SK-N-SH (cell line): ENCODE data around the gene MAST2. TPM values are rescaled to one million over a fixed set of nuclear protein-coding genes. Genes with fewer than 3 reads are reported as not detected.

Experiments used
- CTCF ChIA-PET: fragments of 300-600, 350-600 bp; formaldehyde crosslinking; extraction: SDS; loops from one replicate; lab custom pipeline; 2021; lab: Yijun Ruan, JAX
- POLR2A ChIA-PET: fragments of 350-600 bp; sonication (Branson Sonifier 250); formaldehyde crosslinking; extraction: SDS; loops from one replicate; lab custom pipeline; 2020; ENCODE audit warnings: antibody characterized with exemption, inconsistent platforms; lab: Yijun Ruan, JAX
- DNase-seq: peaks from one replicate; pipeline ENCODE4 v3.0.0; 2012
- H2AFZ ChIP-seq: fragments of 200-600 bp; sonication (generic); 2 replicates; pipeline ENCODE4 v1.8.1; 2016; ENCODE audit warnings: antibody characterized with exemption, mild to moderate bottlenecking, low read depth
- H3F3A ChIP-seq: fragments of 200-600 bp; sonication (generic); replicated peaks from 2 replicates; pipeline ENCODE3; 2016; ENCODE audit warnings: antibody characterized with exemption, mild to moderate bottlenecking; ENCODE audit not compliant: insufficient read depth
- H3K27ac ChIP-seq, 2 experiments: fragments of 200-500 bp in 1 of 2; fragments of 200-600 bp in 1 of 2; sonication (Bioruptor generic) in 1 of 2; sonication (generic), shearing (Covaris generic) in 1 of 2; 2 replicates each; pipeline versions ENCODE4 v1.5.1 to v1.6.1; 2014 to 2016; ENCODE audit warnings: low read depth in 2 of 2, inconsistent platforms in 1 of 2, low read length in 1 of 2, mild to moderate bottlenecking in 1 of 2, mixed read lengths in 1 of 2
- H3K27me3 ChIP-seq: fragments of 200-600 bp; sonication (generic), shearing (Covaris generic); 2 replicates; pipeline ENCODE4 v1.6.1; 2016; ENCODE audit warnings: mixed run types; ENCODE audit not compliant: insufficient read depth
- H3K36me3 ChIP-seq, 2 experiments: fragments of 200-500 bp in 1 of 2; fragments of 200-600 bp in 1 of 2; sonication (Bioruptor generic) in 1 of 2; sonication (generic) in 1 of 2; replicated peaks in 1 of 2; 2 replicates each; pipeline versions ENCODE3 to v1.5.1; 2014 to 2016; ENCODE audit warnings: low read length in 1 of 2, mild to moderate bottlenecking in 1 of 2; ENCODE audit not compliant: insufficient read depth in 2 of 2, control insufficient read depth in 1 of 2
- H3K4me1 ChIP-seq, 2 experiments: fragments of 200-500 bp in 1 of 2; fragments of 200-600 bp in 1 of 2; sonication (Bioruptor generic) in 1 of 2; sonication (generic), shearing (Covaris generic) in 1 of 2; 2 replicates each; pipeline versions ENCODE4 v1.5.1 to v1.6.1; 2014 to 2016; ENCODE audit warnings: low read depth in 1 of 2, low read length in 1 of 2, mixed run types in 1 of 2; ENCODE audit not compliant: insufficient read depth in 2 of 2, control insufficient read depth in 1 of 2
- H3K4me2 ChIP-seq: fragments of 200-600 bp; sonication (generic), shearing (Covaris generic); 2 replicates; pipeline ENCODE4 v1.6.1; 2017; ENCODE audit warnings: mixed run types
- H3K4me3 ChIP-seq, 2 experiments: fragments of 200-500 bp in 1 of 2; fragments of 200-600 bp in 1 of 2; sonication (Bioruptor generic) in 1 of 2; sonication (generic), shearing (Covaris generic) in 1 of 2; 2 replicates each; pipeline versions ENCODE4 v1.5.1 to v1.8.1; 2014 to 2016; ENCODE audit warnings: low read depth in 2 of 2, inconsistent platforms in 1 of 2, low read length in 1 of 2, mild to moderate bottlenecking in 1 of 2, mixed read lengths in 1 of 2, moderate library complexity in 1 of 2
- H3K79me2 ChIP-seq: fragments of 200-600 bp; sonication (generic); 2 replicates; pipeline ENCODE4 v1.8.1; 2017; ENCODE audit warnings: mild to moderate bottlenecking; ENCODE audit not compliant: insufficient read depth
- H3K9ac ChIP-seq: fragments of 200-600 bp; sonication (generic); 2 replicates; pipeline ENCODE4 v1.6.1; 2017; ENCODE audit warnings: mixed run types
- H3K9me2 ChIP-seq: fragments of 200-600 bp; sonication (generic); 2 replicates; pipeline ENCODE4 v1.6.1; 2017; ENCODE audit warnings: mixed run types
- H3K9me3 ChIP-seq: fragments of 200-600 bp; sonication (generic); 2 replicates; pipeline ENCODE4 v1.6.1; 2017; ENCODE audit warnings: mixed run types, mild to moderate bottlenecking, moderate library complexity
- H4K20me1 ChIP-seq: fragments of 200-600 bp; sonication (generic); 2 replicates; pipeline ENCODE4 v1.6.1; 2017; ENCODE audit warnings: mild to moderate bottlenecking, mixed run types; ENCODE audit not compliant: insufficient read depth
- EP300 ChIP-seq, 2 experiments: IDR thresholded peaks; 2 replicates each; pipeline versions ENCODE4 v1.4.0 to v1.6.1; 2012; ENCODE audit warnings: borderline replicate concordance in 1 of 2, low read depth in 1 of 2, low read length in 1 of 2
- EZH2phosphoT487 ChIP-seq: fragments of 200-600 bp; sonication (generic); IDR thresholded peaks from 2 replicates; pipeline ENCODE4 v1.6.1; 2017; ENCODE audit warnings: low read depth, mixed run types, mild to moderate bottlenecking, antibody characterized with exemption, moderate library complexity, borderline replicate concordance
- POLR2AphosphoS5 ChIP-seq: IDR thresholded peaks from 2 replicates; pipeline ENCODE4 v1.6.1; 2012; ENCODE audit warnings: low read depth, low read length
- RAD21 ChIP-seq: IDR thresholded peaks from 2 replicates; pipeline ENCODE4 v1.6.1; 2012; ENCODE audit warnings: mild to moderate bottlenecking, low read length
- SIN3A ChIP-seq: IDR thresholded peaks from 2 replicates; pipeline ENCODE4 v1.6.1; 2012; ENCODE audit warnings: low read depth, mild to moderate bottlenecking, low read length, moderate library complexity, borderline replicate concordance
- WGBS: methylation state at CpG from one replicate; pipeline ENCODE4 v1.1.6; 2017; ENCODE audit warnings: low lambda C conversion rate; 5-methylcytosine and 5-hydroxymethylcytosine counted together
- polyA plus RNA-seq, 3 experiments: library from polyadenylated mRNA; depleted of rRNA; stranded (reverse); fragments of >200 nt; gene quantifications; 2 replicates each; pipeline ENCODE4 v1.2.3, GENCODE V29; 2012
- TF ChIP-seq, protein P1 (sequence below): IDR thresholded peaks from 2 replicates; pipeline ENCODE4; 2012
- TF ChIP-seq, protein P2 (sequence below): fragments of 150-350 bp; IDR thresholded peaks from 2 replicates; pipeline ENCODE4 v1.6.1; 2017; ENCODE audit warnings: antibody characterized with exemption, low read length, low read depth, borderline replicate concordance
- TF ChIP-seq, protein P3 (sequence below): IDR thresholded peaks from 2 replicates; pipeline ENCODE4 v1.4.0; 2012; ENCODE audit warnings: low read depth, borderline replicate concordance
- TF ChIP-seq, protein P4 (sequence below): fragments of 150-350 bp; IDR thresholded peaks from 2 replicates; pipeline ENCODE4 v1.6.1; 2016; ENCODE audit warnings: mild to moderate bottlenecking, low read depth, low read length
- TF ChIP-seq, protein P5 (sequence below): IDR thresholded peaks from 2 replicates; pipeline ENCODE4 v1.6.1; 2012; ENCODE audit warnings: mild to moderate bottlenecking, low read depth, low read length, moderate library complexity

The MAST2 gene
- polyA plus RNA-seq, 1 of the 3 experiments (the other 2 are of a cell fraction) = 53.4 TPM

DNA sequence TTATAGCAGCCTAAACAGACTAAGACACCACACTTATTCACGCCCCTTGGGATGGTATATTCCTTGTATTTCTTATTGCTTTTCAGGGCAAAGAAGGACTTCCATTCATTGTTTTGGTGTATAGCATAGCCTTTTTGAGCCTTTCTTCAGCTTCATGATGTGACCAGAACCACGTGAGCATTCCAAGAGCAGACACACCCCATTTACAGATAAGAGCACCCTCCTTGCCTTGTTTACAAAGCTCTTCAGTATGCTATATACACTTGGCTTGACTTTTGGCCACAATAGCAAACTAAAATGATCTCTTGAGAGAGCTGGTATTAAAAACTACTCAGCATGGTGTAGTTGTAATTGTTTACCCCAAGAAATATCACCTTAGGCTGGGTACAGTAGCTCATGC lies 250.3 kb downstream of the MAST2 start:
- H3K4me1 ChIP-seq = peaks cover 0 to 2% of the 10 kb centered on the region in 2 experiments; a peak in 2 of 4 replicates
- H4K20me1 ChIP-seq = no peaks in the 10 kb centered on the region
- ChIA-PET POLR2A (interaction anchor here (1.1 kb wide), 1 partner anchor 79 kb away, joined by 3 read pairs; the partner anchor contains the start of gene PIK3R3), CTCF (interaction anchor here (1.3 to 1.5 kb wide), 2 partner anchors 16 to 17 kb away, joined by 3 read pairs; no protein-coding TSS in a partner anchor)
- no peak overlapping the region for H3K9ac ChIP-seq
- H3K9me2 ChIP-seq = no peaks in the 10 kb centered on the region
- no peak overlapping the region for H3K4me3 ChIP-seq
- H3K4me2 ChIP-seq = no peak overlapping the region
- DNase-seq = no peak
- TF ChIP-seq, protein P1, sequence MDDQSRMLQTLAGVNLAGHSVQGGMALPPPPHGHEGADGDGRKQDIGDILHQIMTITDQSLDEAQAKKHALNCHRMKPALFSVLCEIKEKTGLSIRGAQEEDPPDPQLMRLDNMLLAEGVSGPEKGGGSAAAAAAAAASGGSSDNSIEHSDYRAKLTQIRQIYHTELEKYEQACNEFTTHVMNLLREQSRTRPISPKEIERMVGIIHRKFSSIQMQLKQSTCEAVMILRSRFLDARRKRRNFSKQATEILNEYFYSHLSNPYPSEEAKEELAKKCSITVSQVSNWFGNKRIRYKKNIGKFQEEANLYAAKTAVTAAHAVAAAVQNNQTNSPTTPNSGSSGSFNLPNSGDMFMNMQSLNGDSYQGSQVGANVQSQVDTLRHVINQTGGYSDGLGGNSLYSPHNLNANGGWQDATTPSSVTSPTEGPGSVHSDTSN = no peak
- TF ChIP-seq EP300 (IDR thresholded peaks at IDR 0.05; ENCODE audit: borderline replicate concordance in 1 of 2, low read depth in 1 of 2, low read length in 1 of 2) (no peak), SIN3A (no peak), EZH2phosphoT487 (no peak), POLR2AphosphoS5 (no peak), RAD21 (no peak)
- TF ChIP-seq, protein P2, sequence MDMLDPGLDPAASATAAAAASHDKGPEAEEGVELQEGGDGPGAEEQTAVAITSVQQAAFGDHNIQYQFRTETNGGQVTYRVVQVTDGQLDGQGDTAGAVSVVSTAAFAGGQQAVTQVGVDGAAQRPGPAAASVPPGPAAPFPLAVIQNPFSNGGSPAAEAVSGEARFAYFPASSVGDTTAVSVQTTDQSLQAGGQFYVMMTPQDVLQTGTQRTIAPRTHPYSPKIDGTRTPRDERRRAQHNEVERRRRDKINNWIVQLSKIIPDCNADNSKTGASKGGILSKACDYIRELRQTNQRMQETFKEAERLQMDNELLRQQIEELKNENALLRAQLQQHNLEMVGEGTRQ = no peak
- TF ChIP-seq, protein P3, sequence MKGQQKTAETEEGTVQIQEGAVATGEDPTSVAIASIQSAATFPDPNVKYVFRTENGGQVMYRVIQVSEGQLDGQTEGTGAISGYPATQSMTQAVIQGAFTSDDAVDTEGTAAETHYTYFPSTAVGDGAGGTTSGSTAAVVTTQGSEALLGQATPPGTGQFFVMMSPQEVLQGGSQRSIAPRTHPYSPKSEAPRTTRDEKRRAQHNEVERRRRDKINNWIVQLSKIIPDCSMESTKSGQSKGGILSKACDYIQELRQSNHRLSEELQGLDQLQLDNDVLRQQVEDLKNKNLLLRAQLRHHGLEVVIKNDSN = no peak
- TF ChIP-seq, protein P4, sequence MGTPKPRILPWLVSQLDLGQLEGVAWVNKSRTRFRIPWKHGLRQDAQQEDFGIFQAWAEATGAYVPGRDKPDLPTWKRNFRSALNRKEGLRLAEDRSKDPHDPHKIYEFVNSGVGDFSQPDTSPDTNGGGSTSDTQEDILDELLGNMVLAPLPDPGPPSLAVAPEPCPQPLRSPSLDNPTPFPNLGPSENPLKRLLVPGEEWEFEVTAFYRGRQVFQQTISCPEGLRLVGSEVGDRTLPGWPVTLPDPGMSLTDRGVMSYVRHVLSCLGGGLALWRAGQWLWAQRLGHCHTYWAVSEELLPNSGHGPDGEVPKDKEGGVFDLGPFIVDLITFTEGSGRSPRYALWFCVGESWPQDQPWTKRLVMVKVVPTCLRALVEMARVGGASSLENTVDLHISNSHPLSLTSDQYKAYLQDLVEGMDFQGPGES = no peak
- TF ChIP-seq, protein P5, sequence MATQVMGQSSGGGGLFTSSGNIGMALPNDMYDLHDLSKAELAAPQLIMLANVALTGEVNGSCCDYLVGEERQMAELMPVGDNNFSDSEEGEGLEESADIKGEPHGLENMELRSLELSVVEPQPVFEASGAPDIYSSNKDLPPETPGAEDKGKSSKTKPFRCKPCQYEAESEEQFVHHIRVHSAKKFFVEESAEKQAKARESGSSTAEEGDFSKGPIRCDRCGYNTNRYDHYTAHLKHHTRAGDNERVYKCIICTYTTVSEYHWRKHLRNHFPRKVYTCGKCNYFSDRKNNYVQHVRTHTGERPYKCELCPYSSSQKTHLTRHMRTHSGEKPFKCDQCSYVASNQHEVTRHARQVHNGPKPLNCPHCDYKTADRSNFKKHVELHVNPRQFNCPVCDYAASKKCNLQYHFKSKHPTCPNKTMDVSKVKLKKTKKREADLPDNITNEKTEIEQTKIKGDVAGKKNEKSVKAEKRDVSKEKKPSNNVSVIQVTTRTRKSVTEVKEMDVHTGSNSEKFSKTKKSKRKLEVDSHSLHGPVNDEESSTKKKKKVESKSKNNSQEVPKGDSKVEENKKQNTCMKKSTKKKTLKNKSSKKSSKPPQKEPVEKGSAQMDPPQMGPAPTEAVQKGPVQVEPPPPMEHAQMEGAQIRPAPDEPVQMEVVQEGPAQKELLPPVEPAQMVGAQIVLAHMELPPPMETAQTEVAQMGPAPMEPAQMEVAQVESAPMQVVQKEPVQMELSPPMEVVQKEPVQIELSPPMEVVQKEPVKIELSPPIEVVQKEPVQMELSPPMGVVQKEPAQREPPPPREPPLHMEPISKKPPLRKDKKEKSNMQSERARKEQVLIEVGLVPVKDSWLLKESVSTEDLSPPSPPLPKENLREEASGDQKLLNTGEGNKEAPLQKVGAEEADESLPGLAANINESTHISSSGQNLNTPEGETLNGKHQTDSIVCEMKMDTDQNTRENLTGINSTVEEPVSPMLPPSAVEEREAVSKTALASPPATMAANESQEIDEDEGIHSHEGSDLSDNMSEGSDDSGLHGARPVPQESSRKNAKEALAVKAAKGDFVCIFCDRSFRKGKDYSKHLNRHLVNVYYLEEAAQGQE = no peak
- H3K27ac ChIP-seq = no peak overlapping the region
- no peaks in the 10 kb centered on the region for H3K27me3 ChIP-seq
- H3K36me3 ChIP-seq = peaks cover 9 to 10% of the 10 kb centered on the region in 2 experiments
- H3K79me2 ChIP-seq = no peaks in the 10 kb centered on the region
- H3F3A ChIP-seq = peaks cover 5% of the 10 kb centered on the region
- no peak overlapping the region for H2AFZ ChIP-seq
- 87% methylated on average over 2 of the region's 2 CpGs for WGBS
- H3K9me3 ChIP-seq = no peaks in the 10 kb centered on the region
